Neural progenitor cell (in vitro differentiated cells): ENCODE measurements around the gene EYS.
"Not testable (repeated sequence)": the region's sequence is repeated elsewhere in the genome, so short reads cannot be mapped to it uniquely, and the experiment has no call there.

ENCODE experiments used
- EZH2 ChIP-seq: fragments of 200-600 bp; sonication (generic); IDR thresholded peaks from 2 replicates; pipeline ENCODE4 v1.6.1; 2017; ENCODE audit warnings: antibody characterized with exemption, mild to moderate bottlenecking, moderate library complexity
- EZH2phosphoT487 ChIP-seq: fragments of 200-600 bp; sonication (generic); IDR thresholded peaks from 2 replicates; pipeline ENCODE4 v1.6.1; 2017; ENCODE audit warnings: antibody characterized with exemption
- TF ChIP-seq, protein P1 (sequence below): fragments of 200-600 bp; sonication (generic); IDR thresholded peaks from 2 replicates; pipeline ENCODE4 v1.5.1; 2017; ENCODE audit warnings: antibody characterized with exemption, mild to moderate bottlenecking

DNA sequence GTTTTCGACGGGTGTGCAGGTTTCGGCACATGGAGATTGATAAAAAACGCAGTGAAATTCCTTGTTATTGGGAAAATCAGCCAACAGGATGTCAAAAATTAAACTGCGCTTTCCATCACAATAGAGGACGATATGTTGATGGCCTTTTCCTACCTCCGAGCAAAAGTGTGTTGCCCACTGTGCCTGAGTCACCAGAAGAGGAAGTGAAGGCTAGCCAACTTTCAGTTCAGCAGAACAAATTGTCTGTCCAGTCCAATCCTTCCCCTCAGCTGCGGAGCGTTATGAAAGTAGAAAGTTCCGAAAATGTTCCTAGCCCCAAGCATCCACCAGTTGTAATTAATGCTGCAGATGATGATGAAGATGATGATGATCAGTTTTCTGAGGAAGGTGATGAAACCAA is 404.4 kb downstream of the EYS start:
- TF ChIP-seq, protein P1, sequence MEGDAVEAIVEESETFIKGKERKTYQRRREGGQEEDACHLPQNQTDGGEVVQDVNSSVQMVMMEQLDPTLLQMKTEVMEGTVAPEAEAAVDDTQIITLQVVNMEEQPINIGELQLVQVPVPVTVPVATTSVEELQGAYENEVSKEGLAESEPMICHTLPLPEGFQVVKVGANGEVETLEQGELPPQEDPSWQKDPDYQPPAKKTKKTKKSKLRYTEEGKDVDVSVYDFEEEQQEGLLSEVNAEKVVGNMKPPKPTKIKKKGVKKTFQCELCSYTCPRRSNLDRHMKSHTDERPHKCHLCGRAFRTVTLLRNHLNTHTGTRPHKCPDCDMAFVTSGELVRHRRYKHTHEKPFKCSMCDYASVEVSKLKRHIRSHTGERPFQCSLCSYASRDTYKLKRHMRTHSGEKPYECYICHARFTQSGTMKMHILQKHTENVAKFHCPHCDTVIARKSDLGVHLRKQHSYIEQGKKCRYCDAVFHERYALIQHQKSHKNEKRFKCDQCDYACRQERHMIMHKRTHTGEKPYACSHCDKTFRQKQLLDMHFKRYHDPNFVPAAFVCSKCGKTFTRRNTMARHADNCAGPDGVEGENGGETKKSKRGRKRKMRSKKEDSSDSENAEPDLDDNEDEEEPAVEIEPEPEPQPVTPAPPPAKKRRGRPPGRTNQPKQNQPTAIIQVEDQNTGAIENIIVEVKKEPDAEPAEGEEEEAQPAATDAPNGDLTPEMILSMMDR: not testable (repeated sequence)
- not testable (repeated sequence) for TF ChIP-seq EZH2, EZH2phosphoT487
